ENCODE data around the gene CYTIP. TPM values are rescaled to one million over a fixed set of nuclear protein-coding genes. Genes with fewer than 3 reads are reported as not detected.

Gene CYTIP
- total and polyA plus RNA-seq, 2 of the 4 experiments (the other 2 are of a cell fraction): not detected

DNA sequence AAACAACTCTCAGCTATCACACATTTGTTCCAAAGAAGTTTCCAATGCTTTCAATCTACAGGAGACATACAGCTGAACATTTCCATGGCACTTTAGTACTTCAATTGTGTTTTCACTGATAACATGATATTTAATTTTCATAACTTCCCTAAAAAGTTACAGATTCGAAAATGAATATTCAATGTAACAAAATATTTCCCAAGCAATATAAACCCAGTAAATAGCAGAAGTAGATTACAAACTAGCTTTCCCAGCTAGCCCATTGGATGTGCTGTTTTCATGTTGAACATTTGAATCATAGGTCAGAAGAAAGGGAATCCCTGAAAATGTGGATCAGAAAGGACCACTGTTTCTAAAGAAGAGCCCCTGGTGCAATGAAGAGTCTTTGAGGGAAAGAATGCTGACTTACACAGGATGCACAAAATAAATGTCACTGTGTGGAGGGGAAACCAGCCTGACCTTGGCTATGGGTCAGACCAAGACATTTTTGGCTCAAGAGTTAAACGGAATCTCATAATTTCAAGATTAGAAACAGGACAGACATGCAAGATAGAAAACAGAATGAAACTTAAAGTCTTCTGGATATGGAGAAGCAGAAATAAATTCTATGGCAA is 22.5 kb downstream of the CYTIP start:
- Histone ChIP-seq H3K4me3 (ENCODE audit: insufficient read depth, low read depth, low read length) (no peak overlapping the region), H3K79me1 (ENCODE audit: low read depth in 1 of 2, low read length in 2 of 2) (no peaks in the 10 kb centered on the region), H4K5ac (ENCODE audit: low read depth, low read length) (no peak overlapping the region), H3K18ac (ENCODE audit: low read depth, low read length) (no peak overlapping the region), H3K4me2 (ENCODE audit: low read depth, low read length) (no peak overlapping the region), H3K9ac (ENCODE audit: low read depth, low read length) (no peak overlapping the region), H2AFZ (replicated peaks; ENCODE audit: low read length, poor library complexity) (no peak overlapping the region), H4K20me1 (ENCODE audit: insufficient read depth, low read length) (no peaks in the 10 kb centered on the region), H3K36me3 (ENCODE audit: control insufficient read depth, insufficient read depth, low read length) (no peaks in the 10 kb centered on the region), H3K27ac (ENCODE audit: insufficient read depth, low read length) (no peak overlapping the region), H3K9me1 (ENCODE audit: insufficient read depth, low read length) (no peaks in the 10 kb centered on the region), H4K8ac (ENCODE audit: low read depth in 2 of 2, low read length in 2 of 2) (no peak overlapping the region), H3K27me3 (ENCODE audit: control insufficient read depth, insufficient read depth, low read length) (no peaks in the 10 kb centered on the region), H3K56ac (ENCODE audit: extremely low read depth, insufficient read depth, low read length) (no peak overlapping the region), H3K4me1 (ENCODE audit: control insufficient read depth, insufficient read depth, low read length) (no peaks in the 10 kb centered on the region), H2BK5ac (ENCODE audit: low read depth, low read length, poor library complexity, severe bottlenecking) (no peak overlapping the region), H3K23ac (ENCODE audit: low read depth, low read length) (no peak overlapping the region), H2BK120ac (ENCODE audit: low read depth, low read length) (no peak overlapping the region), H2BK20ac (ENCODE audit: low read depth, low read length) (no peak overlapping the region), H4K91ac (ENCODE audit: insufficient read depth, low read depth, low read length) (no peak overlapping the region), H2AK9ac (replicated peaks; ENCODE audit: low read depth, low read length, poor library complexity) (no peak overlapping the region), H3K9me3 (ENCODE audit: control insufficient read depth, insufficient read depth, low read length) (no peaks in the 10 kb centered on the region), H2BK15ac (ENCODE audit: low read depth, low read length) (no peak overlapping the region), H3K4ac (ENCODE audit: low read depth, low read length) (no peak overlapping the region), H2AK5ac (ENCODE audit: low read depth, low read length) (no peak overlapping the region), H3K14ac (replicated peaks; ENCODE audit: low read depth, low read length) (no peak overlapping the region)
- DNase-seq: no peak
- CTCF ChIA-PET: no interaction called here
- POLR2A ChIA-PET (ENCODE audit: unreplicated experiment): no interaction called here
- intact Hi-C loops (cut with micrococcal nuclease) (no loop called here), dilution Hi-C loops (cut with HindIII; ENCODE audit: low sequenced_read_pairs, unreplicated experiment) (no loop called here), in situ Hi-C loops (cut with MboI; ENCODE audit: low sequenced_read_pairs) (no loop called here)
- no peak for ATAC-seq (ENCODE audit: low read depth)
- WGBS, 2 experiments (ENCODE audit: extremely low coverage in 2 of 2, insufficient read length in 1 of 2): no CpG with 5 or more reads among the region's 2 CpGs
- no TSS peak for BruUV-seq (replicated peaks)
- TF ChIP-seq, protein P1, sequence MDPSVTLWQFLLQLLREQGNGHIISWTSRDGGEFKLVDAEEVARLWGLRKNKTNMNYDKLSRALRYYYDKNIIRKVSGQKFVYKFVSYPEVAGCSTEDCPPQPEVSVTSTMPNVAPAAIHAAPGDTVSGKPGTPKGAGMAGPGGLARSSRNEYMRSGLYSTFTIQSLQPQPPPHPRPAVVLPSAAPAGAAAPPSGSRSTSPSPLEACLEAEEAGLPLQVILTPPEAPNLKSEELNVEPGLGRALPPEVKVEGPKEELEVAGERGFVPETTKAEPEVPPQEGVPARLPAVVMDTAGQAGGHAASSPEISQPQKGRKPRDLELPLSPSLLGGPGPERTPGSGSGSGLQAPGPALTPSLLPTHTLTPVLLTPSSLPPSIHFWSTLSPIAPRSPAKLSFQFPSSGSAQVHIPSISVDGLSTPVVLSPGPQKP (IDR thresholded peaks at IDR 0.05; ENCODE audit: borderline replicate concordance, low read depth, low read length): no peak
